GM19372 (cell line): ENCODE measurements around the gene SAMD4A.

ENCODE experiments used
- ATAC-seq: cut with Tn5 transposase; IDR thresholded peaks from one replicate; pipeline ENCODE4 v1.9.1; 2021; ENCODE audit warnings: mild to moderate bottlenecking, low read depth, moderate library complexity; ENCODE audit not compliant: unreplicated experiment

The SAMD4A gene

DNA sequence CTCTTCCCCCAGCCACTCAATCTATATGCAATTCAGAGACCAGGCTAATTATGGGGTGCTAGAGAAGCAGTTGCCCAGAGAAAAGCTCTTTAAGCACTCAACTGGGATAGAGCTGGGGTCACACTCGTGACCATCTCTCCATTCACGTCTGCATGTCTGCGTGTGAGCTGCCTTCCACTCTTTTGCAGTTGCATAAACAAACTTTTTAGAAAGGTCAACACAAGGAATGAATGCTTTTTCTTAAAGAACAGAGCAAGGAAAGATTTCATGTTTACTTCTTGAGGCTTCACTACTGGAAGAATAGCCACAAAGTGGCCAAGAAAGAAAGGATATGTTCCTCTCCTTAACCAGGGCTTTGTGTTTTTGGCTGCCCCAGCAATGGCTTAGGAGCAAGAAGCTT is 151.1 kb downstream of the SAMD4A start:
- ATAC-seq, result no peak

GRCh38 chr14:54719406-54719805 is 152.5 kb downstream of the SAMD4A start:
- no peak for ATAC-seq

- ATAC-seq, result no peak
These were observed 156.0 kb downstream of the SAMD4A start for GRCh38 chr14:54722791-54723432.

DNA sequence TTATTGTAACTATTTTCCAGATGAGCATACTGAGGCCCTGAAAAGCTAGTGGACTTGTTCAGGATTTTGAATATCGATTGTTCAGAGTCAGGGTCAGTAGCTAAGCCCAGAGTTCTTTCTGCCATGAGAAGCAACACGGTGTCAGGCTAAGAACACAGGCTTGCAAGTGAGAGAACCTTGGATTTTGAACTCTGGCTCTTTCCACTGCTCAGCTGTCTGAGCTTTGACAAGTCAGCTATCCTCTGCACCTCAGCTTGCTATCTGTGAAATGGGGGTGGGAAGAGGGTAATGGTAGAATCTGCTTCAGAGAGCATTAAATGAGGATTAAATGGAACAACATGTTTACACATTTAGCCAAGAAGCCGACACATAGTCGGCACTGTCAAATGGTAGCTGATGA is 157.2 kb downstream of the SAMD4A start:
- ATAC-seq, result no peak

DNA sequence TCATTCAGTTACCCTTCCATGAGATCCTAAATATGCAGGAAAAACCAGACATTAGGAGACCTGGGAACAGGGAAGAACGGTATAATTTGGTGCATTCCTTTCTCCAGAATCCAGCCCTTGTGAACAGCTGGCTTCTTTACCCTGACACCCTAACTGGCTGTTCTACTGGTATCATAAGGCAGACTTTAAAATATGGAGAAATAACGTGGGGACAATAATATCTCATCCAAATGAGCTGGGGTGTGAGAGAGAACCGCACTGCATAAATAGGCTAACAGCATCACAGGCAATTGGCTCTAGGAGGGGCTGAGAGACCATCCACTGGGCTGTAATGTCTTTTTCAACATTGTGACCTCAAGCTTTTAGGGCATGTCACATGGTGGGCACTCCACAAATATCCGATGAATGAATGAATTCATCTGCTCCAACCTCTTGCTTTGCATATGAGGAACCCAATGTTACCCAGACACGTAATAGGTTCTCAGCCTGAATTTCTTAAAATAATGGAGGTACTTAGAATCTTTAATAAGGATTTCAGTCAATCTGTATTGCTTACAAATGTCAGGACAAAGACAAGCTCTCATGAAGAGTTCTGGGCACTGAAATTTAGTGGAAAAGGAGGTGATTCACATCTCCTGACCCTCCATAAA is 157.9 kb downstream of the SAMD4A start:
- no peak for ATAC-seq

DNA sequence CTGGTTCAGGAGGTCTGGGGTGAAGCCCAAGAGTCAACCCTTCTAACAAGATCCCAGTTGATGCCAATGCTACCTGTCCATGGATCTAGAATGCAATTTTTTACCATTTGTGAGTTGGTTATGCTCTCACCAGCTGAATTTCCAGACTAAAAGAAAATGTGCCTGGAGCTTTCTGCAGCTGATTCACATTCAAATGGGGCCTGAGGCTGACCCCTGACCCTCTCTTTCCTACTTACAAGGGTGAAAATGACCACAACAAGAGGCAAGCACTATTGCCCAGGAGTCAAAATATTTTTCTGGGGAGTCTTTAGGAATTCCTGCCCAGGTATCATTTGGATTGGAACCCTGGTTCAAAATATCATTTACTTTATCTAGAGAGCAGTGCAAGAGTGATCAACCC is 159.1 kb downstream of the SAMD4A start:
- no peak for ATAC-seq

- ATAC-seq, result no peak
These were observed 161.0 kb downstream of the SAMD4A start for GRCh38 chr14:54727929-54728328.

DNA sequence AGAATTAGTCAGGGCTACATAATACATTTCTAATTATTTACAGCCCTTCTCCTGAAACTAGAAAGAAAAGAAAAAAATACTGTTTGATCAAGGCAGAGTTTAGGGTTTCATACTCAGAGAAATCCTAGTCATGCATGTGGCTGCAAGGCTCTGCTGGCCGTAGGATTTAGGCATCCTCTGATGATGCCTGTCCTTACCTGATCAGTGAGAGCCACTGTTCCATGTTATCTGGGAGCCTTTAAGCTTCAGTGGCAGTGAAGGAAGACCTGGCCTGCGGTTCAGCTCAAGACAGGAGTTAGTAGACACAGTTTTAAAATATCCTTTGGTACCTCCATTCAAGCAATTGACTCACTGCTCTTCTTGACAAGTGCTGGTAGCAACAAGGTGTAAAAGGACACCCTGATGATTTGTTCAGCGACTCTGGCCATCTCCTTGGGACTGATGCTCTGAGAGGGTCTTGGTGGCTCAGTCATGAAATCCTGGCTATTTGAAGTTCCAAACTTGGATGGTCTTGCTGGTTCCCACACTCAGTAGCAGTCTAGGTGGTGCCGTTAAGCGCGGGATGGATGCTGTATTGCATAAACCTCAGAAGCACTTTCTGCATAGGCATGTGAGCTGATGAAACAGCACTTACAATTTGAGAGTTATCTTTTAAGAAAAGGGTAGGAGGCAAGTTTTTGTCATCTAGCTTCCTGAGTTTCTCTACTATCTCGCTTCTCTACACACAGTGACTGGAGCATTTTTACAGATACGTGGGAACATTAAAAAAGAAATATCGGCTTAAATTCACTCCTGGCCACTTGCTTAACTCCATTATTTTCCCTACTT is 162.0 kb downstream of the SAMD4A start:
- ATAC-seq, result no peak

- peak; percentile 86 for ATAC-seq
These were observed 163.4 kb downstream of the SAMD4A start for GRCh38 chr14:54730156-54730961.

GRCh38 chr14:54734966-54735365 is 168.0 kb downstream of the SAMD4A start:
- no peak for ATAC-seq

DNA sequence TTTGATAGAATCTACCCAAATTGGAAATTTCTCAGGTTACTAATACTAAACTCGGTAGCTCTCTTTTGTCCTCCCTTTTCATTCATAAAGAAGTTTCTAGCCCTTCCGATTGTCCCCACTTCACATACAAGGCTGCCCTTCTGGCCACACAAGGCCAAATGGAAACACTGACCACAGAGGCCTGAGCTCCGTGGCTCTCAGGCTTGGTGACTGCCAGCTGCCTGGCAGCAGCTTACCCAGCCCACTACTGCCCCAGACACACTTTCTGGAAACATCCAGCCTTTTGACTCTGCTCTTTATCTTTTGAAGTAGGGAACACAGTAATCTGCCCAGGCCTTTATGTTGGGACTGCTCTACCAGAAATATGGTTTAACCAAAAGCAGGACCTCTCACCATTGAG is 168.5 kb downstream of the SAMD4A start:
- no peak for ATAC-seq

DNA sequence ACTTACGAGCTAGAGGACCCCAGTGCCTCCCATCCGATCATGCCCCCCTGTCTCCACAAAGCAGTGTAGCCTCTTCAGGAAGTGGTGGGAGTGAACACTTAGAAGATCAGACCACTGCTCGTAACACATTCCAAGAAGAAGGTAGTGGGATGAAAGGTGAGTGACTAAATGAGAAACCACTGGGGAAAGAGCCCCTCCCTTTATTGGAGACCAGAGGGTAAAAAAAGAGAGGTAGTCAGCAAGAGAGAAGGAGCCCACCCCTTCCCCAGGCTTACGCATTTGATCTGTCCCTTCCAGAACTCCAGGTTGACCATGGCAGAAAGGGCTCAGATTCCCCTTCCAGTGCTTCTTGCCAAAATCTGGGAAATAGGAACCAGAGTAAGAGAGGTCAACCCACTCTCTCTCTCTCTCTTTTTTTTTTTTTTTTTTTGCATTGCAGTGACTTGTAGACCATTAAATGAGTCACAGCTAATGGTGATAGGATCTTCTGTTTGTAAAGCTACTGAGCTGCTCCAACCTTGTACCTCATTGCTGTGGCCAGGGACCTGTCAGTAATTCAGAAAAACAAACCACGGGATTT is 170.3 kb downstream of the SAMD4A start:
- no peak for ATAC-seq

GRCh38 chr14:54738009-54738408 is 171.1 kb downstream of the SAMD4A start:
- no peak for ATAC-seq

DNA sequence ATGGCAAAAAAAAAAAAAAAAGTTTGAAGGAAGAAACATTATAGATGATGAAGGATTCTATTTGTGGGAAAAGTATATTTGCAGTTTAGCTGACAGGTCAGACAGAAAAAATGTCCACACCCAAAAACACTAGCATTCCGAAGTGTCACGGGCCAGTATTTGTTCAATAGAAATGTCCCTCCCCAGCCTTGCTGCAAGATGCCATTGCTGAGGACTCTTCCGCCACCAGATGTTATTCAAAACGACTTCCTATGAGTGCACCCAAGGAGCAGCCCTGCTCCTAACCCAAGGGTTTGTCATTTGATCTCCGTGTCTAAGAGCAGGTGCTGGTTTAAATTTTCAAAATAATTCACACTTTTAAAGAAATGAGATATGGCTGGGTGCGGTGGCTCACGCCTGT is 172.6 kb downstream of the SAMD4A start:
- ATAC-seq, result no peak

GRCh38 chr14:54742492-54743350 is 175.8 kb downstream of the SAMD4A start:
- ATAC-seq, result no peak

DNA sequence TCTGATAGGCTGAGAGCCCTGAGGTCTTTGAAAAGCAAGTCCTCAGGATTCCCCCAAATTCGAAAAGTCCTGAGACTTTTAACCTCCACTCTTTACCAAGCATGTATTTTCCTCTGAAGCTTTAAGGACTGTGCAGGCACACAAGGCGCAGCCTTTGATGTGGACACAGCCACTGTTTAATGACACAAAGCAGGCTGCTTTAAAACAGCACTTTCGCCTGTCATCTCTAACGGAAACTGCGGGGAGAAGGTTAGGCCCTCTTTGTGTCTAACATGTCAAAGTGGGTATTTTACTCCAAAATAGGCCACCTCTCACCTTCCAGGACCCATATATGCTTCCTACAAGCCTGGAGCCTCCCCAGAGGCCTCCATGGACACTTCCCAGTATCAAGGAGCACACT is 176.5 kb downstream of the SAMD4A start:
- ATAC-seq, result no peak

DNA sequence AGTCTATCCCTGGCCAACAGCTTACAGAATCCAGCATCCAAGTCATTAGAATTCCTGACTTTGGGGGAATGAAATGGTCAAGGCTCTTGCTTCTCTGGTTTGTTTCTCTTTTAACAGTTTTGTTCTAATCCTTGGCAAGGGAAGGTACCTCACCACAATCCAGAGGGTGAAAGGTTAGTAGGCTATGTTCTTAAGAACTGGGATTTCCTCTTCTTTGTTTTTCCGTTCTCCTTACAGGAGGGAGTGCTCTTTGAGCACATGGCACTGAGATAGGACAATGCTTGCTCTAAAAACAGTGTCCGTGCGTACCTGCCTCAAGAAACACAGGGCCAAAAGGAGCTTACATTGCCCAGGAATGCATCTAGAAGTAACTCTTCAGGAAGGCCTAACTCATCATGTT is 179.1 kb downstream of the SAMD4A start:
- no peak for ATAC-seq

DNA sequence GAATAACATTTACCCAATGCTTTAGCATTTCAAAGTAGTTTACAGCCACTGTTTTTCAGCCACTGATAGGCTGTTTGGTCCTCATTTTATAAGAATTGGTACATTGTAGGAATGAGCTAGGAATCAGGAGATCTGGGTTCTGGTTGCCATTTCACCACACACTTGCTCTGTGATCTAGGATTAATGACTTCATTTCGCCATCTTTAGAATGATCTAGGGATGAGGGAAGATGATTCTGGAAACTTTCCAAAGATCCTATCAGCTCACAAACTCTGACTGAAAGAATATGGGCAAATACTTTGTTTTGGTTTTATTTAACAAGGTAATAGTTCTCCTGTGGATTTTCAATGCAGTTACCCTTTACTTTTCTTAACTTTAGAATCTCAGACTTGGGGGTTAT is 180.7 kb downstream of the SAMD4A start:
- ATAC-seq, result no peak

DNA sequence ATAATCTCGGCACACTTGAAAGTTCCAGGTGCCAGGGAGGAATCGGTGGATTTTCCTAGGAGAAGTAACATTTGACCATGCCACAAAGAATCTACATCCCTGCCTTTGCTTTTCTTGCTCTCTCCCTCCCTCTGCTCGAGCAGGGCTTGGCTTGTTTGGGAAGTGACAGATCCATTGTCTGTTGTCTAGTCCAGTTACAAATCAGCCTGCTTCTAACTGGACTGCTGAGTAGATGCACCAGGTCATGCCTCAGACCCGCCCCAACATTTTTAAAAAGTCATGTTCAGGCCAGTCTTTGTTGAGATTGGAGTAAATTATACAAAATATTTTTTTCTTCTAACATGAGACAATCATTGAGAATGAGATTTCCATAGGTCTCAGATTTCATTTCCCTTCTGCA is 182.3 kb downstream of the SAMD4A start:
- ATAC-seq, result no peak

GRCh38 chr14:54749727-54750126 is 182.8 kb downstream of the SAMD4A start:
- no peak for ATAC-seq
